Measurements from ENCODE around the gene FMN1. TPM values are rescaled to one million over a fixed set of nuclear protein-coding genes. Genes with fewer than 3 reads are reported as not detected.

The FMN1 gene
- total and polyA plus RNA-seq, 10 of the 15 experiments (the other 5 are each of a cell fraction or from before 2014, with no cell fraction given), result 0.05 to 0.16 (median 0.08) TPM; not detected in 4

GRCh38 chr15:33040496-33040895 lies 154.0 kb downstream of the FMN1 start:
- Histone ChIP-seq H3K4me2 (ENCODE audit: control insufficient read depth, insufficient read depth) (no peak overlapping the region), H3K9me3 (replicated peaks; ENCODE audit: control insufficient read depth, insufficient read depth, low read length) (no peaks in the 10 kb centered on the region; the same call in 2 of the 3 replicates), H3K4me3 (no peak overlapping the region), H3K4me1 (ENCODE audit: control insufficient read depth, insufficient read depth, low read length) (no peaks in the 10 kb centered on the region), H2AFZ (ENCODE audit: control insufficient read depth, low read depth, low read length) (no peak overlapping the region), H3K27ac (ENCODE audit: control insufficient read depth, insufficient read depth) (no peak overlapping the region), H3K9ac (ENCODE audit: control insufficient read depth, insufficient read depth, low read length) (no peak overlapping the region), H4K20me1 (ENCODE audit: control insufficient read depth, insufficient read depth) (no peaks in the 10 kb centered on the region), H3K79me2 (ENCODE audit: control insufficient read depth, insufficient read depth, low read length) (no peaks in the 10 kb centered on the region), H3K36me3 (ENCODE audit: control insufficient read depth in 2 of 2, insufficient read depth in 2 of 2, low read length in 1 of 2) (no peaks in the 10 kb centered on the region), H3K27me3 (replicated peaks in 1 of 2; ENCODE audit: control insufficient read depth in 2 of 2, insufficient read depth in 2 of 2, low read length in 1 of 2) (no peaks in the 10 kb centered on the region)
- no peak for ATAC-seq
- WGBS (ENCODE audit: insufficient coverage, insufficient replicate concordance, low lambda C conversion rate, missing lambda C conversion rate), result 6% methylated on average over 1 of the region's 1 CpG
- POLR2A ChIA-PET, result interaction anchor here (0.6 kb wide), 1 partner anchor 155 kb away, joined by 3 read pairs; no protein-coding TSS in a partner anchor
- CTCF ChIA-PET, result no interaction called here
- RAD21 ChIA-PET (ENCODE audit: unreplicated experiment), result no interaction called here
- in situ Hi-C loops (cut with MboI), result no loop called here
- SMC1A ChIA-PET (ENCODE audit: uncharacterized antibody, unreplicated experiment), result interaction anchor here (0.6 kb wide), 1 partner anchor 200 kb away, joined by 3 read pairs; no protein-coding TSS in a partner anchor
- intact Hi-C loops (cut with micrococcal nuclease; ENCODE audit: unreplicated experiment), result no loop called here
- FAIRE-seq, result no peak
- no peak for DNase-seq (ENCODE audit: low read depth, low spot score)
- TF ChIP-seq ZNF384 (IDR thresholded peaks at IDR 0.05; ENCODE audit: borderline replicate concordance, low read depth, low read length), result no peak
- no peak for TF ChIP-seq CREM (IDR thresholded peaks at IDR 0.05; ENCODE audit: low read depth)
- TF ChIP-seq, protein P1, sequence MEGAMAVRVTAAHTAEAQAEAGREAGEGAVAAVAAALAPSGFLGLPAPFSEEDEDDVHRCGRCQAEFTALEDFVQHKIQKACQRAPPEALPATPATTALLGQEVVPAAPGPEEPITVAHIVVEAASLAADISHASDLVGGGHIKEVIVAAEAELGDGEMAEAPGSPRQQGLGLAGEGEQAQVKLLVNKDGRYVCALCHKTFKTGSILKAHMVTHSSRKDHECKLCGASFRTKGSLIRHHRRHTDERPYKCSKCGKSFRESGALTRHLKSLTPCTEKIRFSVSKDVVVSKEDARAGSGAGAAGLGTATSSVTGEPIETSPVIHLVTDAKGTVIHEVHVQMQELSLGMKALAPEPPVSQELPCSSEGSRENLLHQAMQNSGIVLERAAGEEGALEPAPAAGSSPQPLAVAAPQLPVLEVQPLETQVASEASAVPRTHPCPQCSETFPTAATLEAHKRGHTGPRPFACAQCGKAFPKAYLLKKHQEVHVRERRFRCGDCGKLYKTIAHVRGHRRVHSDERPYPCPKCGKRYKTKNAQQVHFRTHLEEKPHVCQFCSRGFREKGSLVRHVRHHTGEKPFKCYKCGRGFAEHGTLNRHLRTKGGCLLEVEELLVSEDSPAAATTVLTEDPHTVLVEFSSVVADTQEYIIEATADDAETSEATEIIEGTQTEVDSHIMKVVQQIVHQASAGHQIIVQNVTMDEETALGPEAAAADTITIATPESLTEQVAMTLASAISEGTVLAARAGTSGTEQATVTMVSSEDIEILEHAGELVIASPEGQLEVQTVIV (IDR thresholded peaks at IDR 0.05; ENCODE audit: borderline replicate concordance, partially characterized antibody), result no peak
- TF ChIP-seq RBBP5 (conservative IDR thresholded peaks at IDR 0.05), result no peak
- no peak for TF ChIP-seq RB1 (IDR thresholded peaks at IDR 0.05; ENCODE audit: borderline replicate concordance)
- TF ChIP-seq HSF1 (IDR thresholded peaks at IDR 0.05; ENCODE audit: low read depth, low read length), result no peak
- TF ChIP-seq RELB (IDR thresholded peaks at IDR 0.05; ENCODE audit: low read depth), result no peak
- BruUV-seq (replicated peaks), result no TSS peak

Measured in GM12878 (cell line).